K562 (cell line): ENCODE measurements around the gene TXNIP.

ENCODE experiments used
- ARNT ChIP-seq, 2 experiments: fragments of 450-650 bp; IDR thresholded peaks; 2 replicates each; pipeline ENCODE4 v1.6.1; 2016; ENCODE audit warnings: mild to moderate bottlenecking in 1 of 2
- ATF3 ChIP-seq, 2 experiments: fragments of 450-650 bp in 1 of 2; sonication (generic) in 1 of 2; formaldehyde crosslinking in 1 of 2; IDR thresholded peaks in 1 of 2; conservative IDR thresholded peaks in 1 of 2; 2 replicates each; pipeline versions ENCODE4 v1.6.1 to v1.8.1; 2016 to 2023; ENCODE audit warnings: mild to moderate bottlenecking in 2 of 2, moderate library complexity in 2 of 2, inconsistent platforms in 1 of 2, missing genetic modification reagents in 1 of 2
- CEBPB ChIP-seq: fragments of 450-650 bp; IDR thresholded peaks from 2 replicates; pipeline ENCODE4 v1.6.1; 2016; ENCODE audit warnings: missing genetic modification characterization, missing compliant biosample characterization
- CREB1 ChIP-seq, 2 experiments: sonication (generic) in 1 of 2; formaldehyde crosslinking in 1 of 2; IDR thresholded peaks; 2 replicates each; pipeline versions ENCODE4 v1.6.1 to v1.8.0; 2012 to 2022; ENCODE audit warnings: inconsistent platforms in 1 of 2, mild to moderate bottlenecking in 1 of 2, missing genetic modification reagents in 1 of 2, moderate library complexity in 1 of 2
- E2F1 ChIP-seq: sonication (generic); formaldehyde crosslinking; IDR thresholded peaks from 2 replicates; pipeline ENCODE4 v1.8.1; 2023; ENCODE audit warnings: mild to moderate bottlenecking, missing genetic modification reagents, moderate library complexity
- EGR1 ChIP-seq: fragments of 450-650 bp; conservative IDR thresholded peaks from 2 replicates; pipeline ENCODE4 v1.6.1; 2017; ENCODE audit warnings: mild to moderate bottlenecking
- NFIC ChIP-seq: fragments of 450-650 bp; IDR thresholded peaks from 2 replicates; pipeline ENCODE4 v1.6.1; 2017; ENCODE audit warnings: mild to moderate bottlenecking, inconsistent platforms
- POLR2A ChIP-seq: fragments of 450-650 bp; conservative IDR thresholded peaks from 2 replicates; pipeline ENCODE4 v1.6.1; 2016
- RAD51 ChIP-seq: fragments of 450-650 bp; IDR thresholded peaks from 2 replicates; pipeline ENCODE4 v1.7.1; 2016; ENCODE audit warnings: low read depth, mild to moderate bottlenecking, borderline replicate concordance
- SREBF1 ChIP-seq: fragments of 150-350 bp; IDR thresholded peaks from 2 replicates; pipeline ENCODE4 v1.6.1; 2014; ENCODE audit warnings: antibody characterized with exemption, low read depth, low read length, borderline replicate concordance
- STAT6 ChIP-seq: sonication (generic); formaldehyde crosslinking; IDR thresholded peaks from 2 replicates; pipeline ENCODE4 v1.8.1; 2023; ENCODE audit warnings: mild to moderate bottlenecking, missing genetic modification reagents
- SUPT5H ChIP-seq: fragments of 450-650 bp; IDR thresholded peaks from 2 replicates; pipeline ENCODE4 v1.6.1; 2016

- TF ChIP-seq CEBPB (tag): no peak
- TF ChIP-seq EGR1: no peak
- TF ChIP-seq ARNT (IDR thresholded peaks at IDR 0.05): no peak
- TF ChIP-seq NFIC: no peak
- TF ChIP-seq RAD51: no peak
- TF ChIP-seq SREBF1: no peak
- TF ChIP-seq POLR2A: no peak
- no peak for TF ChIP-seq ATF3 (IDR thresholded peaks at IDR 0.05)
- no peak for TF ChIP-seq ATF3 (CRISPR knock-in tag; conservative IDR thresholded peaks at IDR 0.05)
- no peak for TF ChIP-seq E2F1 (CRISPR knock-in tag)
- TF ChIP-seq CREB1 (IDR thresholded peaks at IDR 0.05): no peak
- TF ChIP-seq CREB1 (CRISPR knock-in tag; IDR thresholded peaks at IDR 0.05): no peak
- TF ChIP-seq SUPT5H: no peak
- no peak for TF ChIP-seq STAT6 (CRISPR knock-in tag)
These were observed 35.3 kb downstream of the TXNIP start for GRCh38 chr1:145961109-145961424.
